ENCODE data around the gene IGFBP6.
"Not testable (repeated sequence)": the region's sequence is repeated elsewhere in the genome, so short reads cannot be mapped to it uniquely, and the experiment has no call there.

The IGFBP6 gene

GRCh38 chr12:53090105-53090504 is 7.4 kb upstream of the IGFBP6 start:
- Histone ChIP-seq H3K4me2 (no peak overlapping the region), H3K27ac (no peak overlapping the region), H3K27me3 (no peaks in the 10 kb centered on the region), H3K4me1 (peaks cover 0 to 23% (median 6%) of the 10 kb centered on the region in 10 experiments; a peak in 10 of 20 replicates), H3K9ac (no peak overlapping the region), H3K36me3 (no peaks in the 10 kb centered on the region), H4K20me1 (no peaks in the 10 kb centered on the region), H3K9me3 (replicated peaks in 1 of 11) (no peaks in the 10 kb centered on the region), H3K4me3 (no peak overlapping the region)
- TF ChIP-seq Cebpa-rat (IDR thresholded peaks at IDR 0.05), result no peak

- TF ChIP-seq Cebpa-rat (IDR thresholded peaks at IDR 0.05), result no peak
- H3K9ac ChIP-seq, result no peak overlapping the region
- no peak overlapping the region for H3K27ac ChIP-seq
These were observed 6.9 kb upstream of the IGFBP6 start for GRCh38 chr12:53090554-53090953.

GRCh38 chr12:53091756-53092155 is 5.7 kb upstream of the IGFBP6 start:
- no peak for TF ChIP-seq Cebpa-rat (IDR thresholded peaks at IDR 0.05)
- Histone ChIP-seq H3K9ac (no peak overlapping the region), H3K36me3 (no peaks in the 10 kb centered on the region), H3K27me3 (peaks cover 0 to 13% (median 10%) of the 10 kb centered on the region in 11 experiments; a peak in 17 of 22 replicates), H4K20me1 (no peaks in the 10 kb centered on the region), H3K4me1 (peaks cover under 1 to 33% (median 11%) of the 10 kb centered on the region in 10 experiments; a peak in 13 of 20 replicates), H3K4me2 (no peak overlapping the region), H3K4me3 (no peak overlapping the region), H3K27ac (no peak overlapping the region), H3K9me3 (replicated peaks in 1 of 11) (no peaks in the 10 kb centered on the region)

More at GRCh38 chr12:53090554-53090953, 6.9 kb upstream of the IGFBP6 start:
- H4K20me1 ChIP-seq, result no peaks in the 10 kb centered on the region
- H3K27me3 ChIP-seq, result peaks cover 0 to under 1% (median 0%) of the 10 kb centered on the region in 11 experiments; a peak in 1 of 22 replicates
- H3K4me3 ChIP-seq, result no peak overlapping the region
- no peaks in the 10 kb centered on the region for H3K9me3 ChIP-seq (replicated peaks in 1 of 11)
- H3K4me1 ChIP-seq, result peaks cover 0 to 23% (median 6%) of the 10 kb centered on the region in 10 experiments; a peak in 10 of 20 replicates
- H3K36me3 ChIP-seq, result no peaks in the 10 kb centered on the region
- no peak overlapping the region for H3K4me2 ChIP-seq

GRCh38 chr12:53093777-53094393 is 3.6 kb upstream of the IGFBP6 start:
- peak overlapping the region in 1 of 11 experiments; percentile 2; a peak in 1 of 22 replicates for H3K9ac ChIP-seq
- peak overlapping the region in 4 of 11 experiments; percentile 53 to 79 (median 64); a peak in 8 of 22 replicates for H3K27ac ChIP-seq
- no peaks in the 10 kb centered on the region for H3K9me3 ChIP-seq (replicated peaks in 1 of 11)
- peaks cover 0 to 22% (median 20%) of the 10 kb centered on the region in 11 experiments; a peak in 17 of 22 replicates for H3K27me3 ChIP-seq
- no peak for TF ChIP-seq Cebpa-rat (IDR thresholded peaks at IDR 0.05)
- H4K20me1 ChIP-seq, result no peaks in the 10 kb centered on the region; a peak in 1 of 22 replicates
- H3K36me3 ChIP-seq, result no peaks in the 10 kb centered on the region
- H3K4me3 ChIP-seq, result no peak overlapping the region
- peaks cover 20 to 54% (median 33%) of the 10 kb centered on the region in 10 experiments for H3K4me1 ChIP-seq
- H3K4me2 ChIP-seq, result peak overlapping the region in 5 of 11 experiments; percentile 53 to 84 (median 58); a peak in 10 of 22 replicates

- no peaks in the 10 kb centered on the region for H3K36me3 ChIP-seq
- peak overlapping the region in 5 of 11 experiments; percentile 53 to 84 (median 58); a peak in 9 of 22 replicates for H3K4me2 ChIP-seq
- H4K20me1 ChIP-seq, result no peaks in the 10 kb centered on the region; a peak in 1 of 22 replicates
- H3K4me1 ChIP-seq, result peaks cover 25 to 59% (median 38%) of the 10 kb centered on the region in 10 experiments
- TF ChIP-seq Cebpa-rat (IDR thresholded peaks at IDR 0.05), result no peak
- peak overlapping the region in 4 of 11 experiments; percentile 53 to 79 (median 64); a peak in 8 of 22 replicates for H3K27ac ChIP-seq
- no peak overlapping the region for H3K4me3 ChIP-seq
- H3K9ac ChIP-seq, result 0 out of 22 replicates have a peak overlapping the region, but pooled peaks of 1 of the 11 experiments have one; percentile 2
- peaks cover 0 to 22% (median 20%) of the 10 kb centered on the region in 11 experiments; a peak in 17 of 22 replicates for H3K27me3 ChIP-seq
- H3K9me3 ChIP-seq (replicated peaks in 1 of 11), result no peaks in the 10 kb centered on the region
These were observed 3.1 kb upstream of the IGFBP6 start for GRCh38 chr12:53094394-53094787.

- not testable (repeated sequence) for H3K9ac ChIP-seq; H3K36me3 ChIP-seq; H3K4me3 ChIP-seq; H3K9me3 ChIP-seq (replicated peaks in 1 of 11); H4K20me1 ChIP-seq
- H3K4me2 ChIP-seq, result peak overlapping the region in 3 of 11 experiments; percentile 53 to 84 (median 75); a peak in 4 of 22 replicates
- peak overlapping the region in 1 of 11 experiments; percentile 70; a peak in 1 of 22 replicates for H3K27ac ChIP-seq
- H3K4me1 ChIP-seq, result peaks cover 25 to 64% (median 43%) of the 10 kb centered on the region in 10 experiments
- peaks cover 0 to 22% (median 20%) of the 10 kb centered on the region in 11 experiments; a peak in 17 of 22 replicates for H3K27me3 ChIP-seq
These were observed 2.5 kb upstream of the IGFBP6 start for GRCh38 chr12:53094796-53095595.

GRCh38 chr12:53095596-53095895 is 1.9 kb upstream of the IGFBP6 start:
- Histone ChIP-seq H3K4me1 (peaks cover 25 to 66% (median 43%) of the 10 kb centered on the region in 10 experiments), H3K4me2 (peak overlapping the region in 2 of 11 experiments; percentile 100; a peak in 3 of 22 replicates), H3K27me3 (peaks cover 0 to 22% (median 20%) of the 10 kb centered on the region in 11 experiments; a peak in 17 of 22 replicates)
- not testable (repeated sequence) for H3K4me3 ChIP-seq; H3K36me3 ChIP-seq; H4K20me1 ChIP-seq; H3K9ac ChIP-seq; H3K9me3 ChIP-seq (replicated peaks in 1 of 11); H3K27ac ChIP-seq

GRCh38 chr12:53096089-53096741 is 1.3 kb upstream of the IGFBP6 start:
- Histone ChIP-seq H3K4me3 (no peak overlapping the region), H3K36me3 (no peaks in the 10 kb centered on the region), H3K27me3 (peaks cover 0 to 22% (median 20%) of the 10 kb centered on the region in 11 experiments; a peak in 17 of 22 replicates), H3K4me1 (peaks cover 25 to 72% (median 43%) of the 10 kb centered on the region in 10 experiments), H3K4me2 (peak overlapping the region in 7 of 11 experiments; percentile 95 to 100 (median 100); a peak in 10 of 22 replicates), H3K27ac (no peak overlapping the region), H4K20me1 (no peaks in the 10 kb centered on the region; a peak in 1 of 22 replicates), H3K9me3 (replicated peaks in 1 of 11) (no peaks in the 10 kb centered on the region), H3K9ac (no peak overlapping the region)
- TF ChIP-seq Cebpa-rat (IDR thresholded peaks at IDR 0.05), result no peak
